ENCODE results near the gene IYD.

DNA sequence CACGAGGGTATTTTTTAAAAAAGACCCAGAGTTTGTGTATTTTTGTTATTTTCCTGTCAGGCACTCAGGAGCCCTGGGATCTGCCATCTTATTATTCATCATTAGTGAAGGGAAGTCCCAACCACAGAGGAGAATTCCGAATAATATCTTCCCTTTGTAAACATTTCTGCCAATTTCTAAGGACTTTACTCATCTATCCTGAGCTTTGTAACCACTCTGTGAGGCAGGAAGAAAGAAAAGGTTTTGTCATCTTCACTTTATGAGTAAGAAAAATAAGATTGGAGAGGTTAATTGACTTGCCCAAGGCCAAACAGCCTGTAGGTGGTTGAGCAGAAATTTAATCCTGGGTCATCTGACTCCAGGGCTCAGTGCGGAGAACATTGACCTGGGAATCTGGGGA lies 23.0 kb upstream of the IYD start:
- TF ChIP-seq, protein P1, sequence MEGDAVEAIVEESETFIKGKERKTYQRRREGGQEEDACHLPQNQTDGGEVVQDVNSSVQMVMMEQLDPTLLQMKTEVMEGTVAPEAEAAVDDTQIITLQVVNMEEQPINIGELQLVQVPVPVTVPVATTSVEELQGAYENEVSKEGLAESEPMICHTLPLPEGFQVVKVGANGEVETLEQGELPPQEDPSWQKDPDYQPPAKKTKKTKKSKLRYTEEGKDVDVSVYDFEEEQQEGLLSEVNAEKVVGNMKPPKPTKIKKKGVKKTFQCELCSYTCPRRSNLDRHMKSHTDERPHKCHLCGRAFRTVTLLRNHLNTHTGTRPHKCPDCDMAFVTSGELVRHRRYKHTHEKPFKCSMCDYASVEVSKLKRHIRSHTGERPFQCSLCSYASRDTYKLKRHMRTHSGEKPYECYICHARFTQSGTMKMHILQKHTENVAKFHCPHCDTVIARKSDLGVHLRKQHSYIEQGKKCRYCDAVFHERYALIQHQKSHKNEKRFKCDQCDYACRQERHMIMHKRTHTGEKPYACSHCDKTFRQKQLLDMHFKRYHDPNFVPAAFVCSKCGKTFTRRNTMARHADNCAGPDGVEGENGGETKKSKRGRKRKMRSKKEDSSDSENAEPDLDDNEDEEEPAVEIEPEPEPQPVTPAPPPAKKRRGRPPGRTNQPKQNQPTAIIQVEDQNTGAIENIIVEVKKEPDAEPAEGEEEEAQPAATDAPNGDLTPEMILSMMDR (IDR thresholded peaks at IDR 0.05), result no peak
- no peak for TF ChIP-seq POLR2A (IDR thresholded peaks at IDR 0.05)
